Activated CD4-positive, alpha-beta T cell treated with anti-CD3 and anti-CD28 coated beads for 1 hour (primary cell): ENCODE measurements around the gene GRAMD1B.
"Not testable (repeated sequence)": the region's sequence is repeated elsewhere in the genome, so short reads cannot be mapped to it uniquely, and the experiment has no call there.

Experiments
- DNase-seq: peaks from one replicate; pipeline ENCODE4 v3.0.0-alpha.2; 2020

The GRAMD1B gene

GRCh38 chr11:123653483-123653826, 223.4 kb downstream of the GRAMD1B start:
- DNase-seq: no peak

GRCh38 chr11:123653827-123654565, 223.9 kb downstream of the GRAMD1B start:
- no peak for DNase-seq

GRCh38 chr11:123654566-123655081, 224.6 kb downstream of the GRAMD1B start, which contains the start of gene SCN3B:
TSS of gene SCN3B (minus strand) at chr11:123654624. CDS start at chr11:123653801, 823 bp downstream.
- no peak for DNase-seq

GRCh38 chr11:123659311-123659710, 229.2 kb downstream of the GRAMD1B start:
- no peak for DNase-seq

GRCh38 chr11:123659965-123660364, 229.9 kb downstream of the GRAMD1B start:
- DNase-seq: not testable (repeated sequence)

GRCh38 chr11:123665306-123665705, 235.2 kb downstream of the GRAMD1B start:
- no peak for DNase-seq

- DNase-seq: no peak
Observed at GRCh38 chr11:123670081-123670480, 240.0 kb downstream of the GRAMD1B start.

GRCh38 chr11:123671534-123671933, 241.5 kb downstream of the GRAMD1B start:
- no peak for DNase-seq

GRCh38 chr11:123672568-123672967, 242.5 kb downstream of the GRAMD1B start:
- DNase-seq: no peak

GRCh38 chr11:123674297-123674696, 244.2 kb downstream of the GRAMD1B start:
- DNase-seq: no peak
